NB4 (cell line): ENCODE data around the gene B3GALNT1.

Experiments
- CTCF ChIP-seq: IDR thresholded peaks from one replicate; pipeline ENCODE4 v1.5.1; 2012; ENCODE audit warnings: low read depth, low read length
- MAX ChIP-seq: IDR thresholded peaks from 2 replicates; pipeline ENCODE4 v1.6.1; 2011; ENCODE audit warnings: low read depth, low read length
- POLR2A ChIP-seq: IDR thresholded peaks from 2 replicates; pipeline ENCODE4 v1.6.1; 2011; ENCODE audit warnings: mild to moderate bottlenecking; ENCODE audit not compliant: insufficient read length; ENCODE audit errors: extremely low read depth

- no peak for TF ChIP-seq CTCF
- no peak for TF ChIP-seq MAX
- no peak for TF ChIP-seq POLR2A
These were observed 23.1 kb downstream of the B3GALNT1 start for GRCh38 chr3:161082063-161082462.
